HUES64 (cell line): ENCODE measurements around the gene NAALADL2.
"Not testable (repeated sequence)": the region's sequence is repeated elsewhere in the genome, so short reads cannot be mapped to it uniquely, and the experiment has no call there.

Source experiments
- H3K27ac ChIP-seq: 2 replicates; pipeline ENCODE4 v1.7.0; 2013; ENCODE audit warnings: low read depth, low read length, inconsistent platforms
- H3K27me3 ChIP-seq: 2 replicates; pipeline ENCODE4 v1.6.1; 2013; ENCODE audit warnings: mild to moderate bottlenecking, low read length; ENCODE audit not compliant: insufficient read depth
- H3K36me3 ChIP-seq: 2 replicates; pipeline ENCODE4 v1.6.1; 2013; ENCODE audit warnings: mild to moderate bottlenecking, low read length; ENCODE audit not compliant: insufficient read depth
- H3K4me1 ChIP-seq: 2 replicates; pipeline ENCODE4 v1.6.1; 2013; ENCODE audit warnings: mild to moderate bottlenecking, low read length, moderate library complexity; ENCODE audit not compliant: insufficient read depth
- H3K4me3 ChIP-seq: 2 replicates; pipeline ENCODE4 v1.5.1; 2013; ENCODE audit warnings: mild to moderate bottlenecking, low read length, moderate library complexity
- H3K9ac ChIP-seq: 2 replicates; pipeline ENCODE4 v1.6.1; 2013; ENCODE audit warnings: mild to moderate bottlenecking, low read depth, low read length
- H3K9me3 ChIP-seq: 2 replicates; pipeline ENCODE4 v1.6.1; 2013; ENCODE audit warnings: low read depth, low read length; ENCODE audit not compliant: insufficient read depth
- WGBS: fragments of 150-250, 120-280 bp; methylation state at CpG from one replicate; pipeline ENCODE4 v1.1.7; 2013; ENCODE audit warnings: missing lambda C conversion rate; 5-methylcytosine and 5-hydroxymethylcytosine counted together

The NAALADL2 gene

GRCh38 chr3:175131866-175132265 is 272.7 kb downstream of the NAALADL2 start:
- not testable (repeated sequence) for H3K4me3 ChIP-seq, H3K27me3 ChIP-seq, H3K9ac ChIP-seq, H3K4me1 ChIP-seq, H3K27ac ChIP-seq, H3K36me3 ChIP-seq, H3K9me3 ChIP-seq
- WGBS, result 96% methylated on average over 20 of the region's 28 CpGs

GRCh38 chr3:175132706-175133105 is 273.6 kb downstream of the NAALADL2 start:
- WGBS, result 96% methylated on average over 27 of the region's 28 CpGs
- not testable (repeated sequence) for H3K27me3 ChIP-seq, H3K4me1 ChIP-seq, H3K4me3 ChIP-seq, H3K9me3 ChIP-seq, H3K27ac ChIP-seq, H3K36me3 ChIP-seq, H3K9ac ChIP-seq

GRCh38 chr3:175144368-175144767 is 285.2 kb downstream of the NAALADL2 start:
- no peak overlapping the region for H3K27ac ChIP-seq
- no peak overlapping the region for H3K4me3 ChIP-seq
- H3K27me3 ChIP-seq, result no peaks in the 10 kb centered on the region
- no peak overlapping the region for H3K9ac ChIP-seq
- H3K36me3 ChIP-seq, result no peaks in the 10 kb centered on the region
- H3K4me1 ChIP-seq, result no peaks in the 10 kb centered on the region
- 87% methylated on average over 2 of the region's 2 CpGs for WGBS
- no peaks in the 10 kb centered on the region for H3K9me3 ChIP-seq

GRCh38 chr3:175146258-175146657 is 287.1 kb downstream of the NAALADL2 start:
- Histone ChIP-seq H3K4me1 (peaks cover 5% of the 10 kb centered on the region; the same call in 1 of the 2 replicates), H3K36me3 (no peaks in the 10 kb centered on the region), H3K4me3 (no peak overlapping the region), H3K27me3 (no peaks in the 10 kb centered on the region), H3K9ac (no peak overlapping the region), H3K9me3 (no peaks in the 10 kb centered on the region), H3K27ac (no peak overlapping the region)
- WGBS, result 100% methylated on average over 1 of the region's 1 CpG

- Histone ChIP-seq H3K27ac (no peak overlapping the region), H3K36me3 (no peaks in the 10 kb centered on the region), H3K9ac (no peak overlapping the region), H3K4me3 (no peak overlapping the region), H3K27me3 (no peaks in the 10 kb centered on the region), H3K4me1 (peaks cover 16% of the 10 kb centered on the region), H3K9me3 (no peaks in the 10 kb centered on the region)
- 95% methylated on average over 4 of the region's 4 CpGs for WGBS
These were observed 290.5 kb downstream of the NAALADL2 start for GRCh38 chr3:175149675-175150074.

GRCh38 chr3:175150812-175151401 is 291.8 kb downstream of the NAALADL2 start:
- H3K36me3 ChIP-seq, result no peaks in the 10 kb centered on the region
- H3K9me3 ChIP-seq, result no peaks in the 10 kb centered on the region
- peaks cover 16% of the 10 kb centered on the region for H3K4me1 ChIP-seq
- H3K4me3 ChIP-seq, result no peak overlapping the region
- no peak overlapping the region for H3K9ac ChIP-seq
- H3K27me3 ChIP-seq, result no peaks in the 10 kb centered on the region
- no peak overlapping the region for H3K27ac ChIP-seq
- WGBS, result 91% methylated on average over 4 of the region's 4 CpGs

GRCh38 chr3:175153595-175153994 is 294.5 kb downstream of the NAALADL2 start:
- Histone ChIP-seq H3K9ac (no peak overlapping the region), H3K27me3 (no peaks in the 10 kb centered on the region), H3K9me3 (no peaks in the 10 kb centered on the region), H3K36me3 (no peaks in the 10 kb centered on the region), H3K27ac (no peak overlapping the region), H3K4me1 (peaks cover 28% of the 10 kb centered on the region), H3K4me3 (no peak overlapping the region)
- 70% methylated on average over 2 of the region's 2 CpGs for WGBS

GRCh38 chr3:175155172-175155571 is 296.0 kb downstream of the NAALADL2 start:
- no peak overlapping the region for H3K27ac ChIP-seq
- H3K4me3 ChIP-seq, result no peak overlapping the region
- no peaks in the 10 kb centered on the region for H3K9me3 ChIP-seq
- H3K4me1 ChIP-seq, result peaks cover 28% of the 10 kb centered on the region
- WGBS, result 88% methylated on average over 2 of the region's 2 CpGs
- no peaks in the 10 kb centered on the region for H3K36me3 ChIP-seq
- H3K27me3 ChIP-seq, result no peaks in the 10 kb centered on the region
- H3K9ac ChIP-seq, result no peak overlapping the region

- Histone ChIP-seq H3K9me3 (no peaks in the 10 kb centered on the region), H3K27ac (no peak overlapping the region), H3K27me3 (no peaks in the 10 kb centered on the region), H3K4me3 (no peak overlapping the region), H3K9ac (no peak overlapping the region), H3K36me3 (no peaks in the 10 kb centered on the region), H3K4me1 (peaks cover 12% of the 10 kb centered on the region)
These were observed 300.1 kb downstream of the NAALADL2 start for GRCh38 chr3:175159202-175159601.

GRCh38 chr3:175161291-175161690 is 302.2 kb downstream of the NAALADL2 start:
- H3K27me3 ChIP-seq, result no peaks in the 10 kb centered on the region
- H3K27ac ChIP-seq, result no peak overlapping the region
- H3K9me3 ChIP-seq, result no peaks in the 10 kb centered on the region
- no peak overlapping the region for H3K4me3 ChIP-seq
- no peak overlapping the region for H3K9ac ChIP-seq
- peaks cover 12% of the 10 kb centered on the region for H3K4me1 ChIP-seq
- no peaks in the 10 kb centered on the region for H3K36me3 ChIP-seq
- WGBS, result 97% methylated on average over 2 of the region's 5 CpGs

- WGBS, result 97% methylated on average over 2 of the region's 3 CpGs
- no peak overlapping the region for H3K4me3 ChIP-seq
- H3K36me3 ChIP-seq, result no peaks in the 10 kb centered on the region
- no peaks in the 10 kb centered on the region for H3K4me1 ChIP-seq
- no peaks in the 10 kb centered on the region for H3K27me3 ChIP-seq
- no peaks in the 10 kb centered on the region for H3K9me3 ChIP-seq
- no peak overlapping the region for H3K9ac ChIP-seq
- no peak overlapping the region for H3K27ac ChIP-seq
These were observed 304.6 kb downstream of the NAALADL2 start for GRCh38 chr3:175163686-175164085.

GRCh38 chr3:175173117-175173516 is 314.0 kb downstream of the NAALADL2 start:
- H3K4me1 ChIP-seq, H3K36me3 ChIP-seq, H3K9ac ChIP-seq, H3K9me3 ChIP-seq, H3K4me3 ChIP-seq, H3K27me3 ChIP-seq, H3K27ac ChIP-seq: not testable (repeated sequence)
- WGBS, result 94% methylated on average over 7 of the region's 10 CpGs
